ENCODE measurements around the gene FAM219A.

The FAM219A gene

GRCh38 chr9:34400686-34401602 lies 57.4 kb downstream of the FAM219A start:
- DNase-seq (ENCODE audit: low read depth), result no peak

- DNase-seq (ENCODE audit: low read depth), result no peak
Observed at GRCh38 chr9:34400275-34400674, 58.1 kb downstream of the FAM219A start.

GRCh38 chr9:34399729-34400128 lies 58.6 kb downstream of the FAM219A start:
- DNase-seq (ENCODE audit: low read depth), result no peak

GRCh38 chr9:34398875-34399274 lies 59.5 kb downstream of the FAM219A start:
- DNase-seq (ENCODE audit: low read depth), result no peak

- no peak for DNase-seq (ENCODE audit: low read depth)
Observed at GRCh38 chr9:34396276-34397214, 61.8 kb downstream of the FAM219A start.

- no peak for DNase-seq (ENCODE audit: low read depth)
Observed at GRCh38 chr9:34392511-34392910, 65.9 kb downstream of the FAM219A start.

- DNase-seq (ENCODE audit: low read depth), result no peak
Observed at GRCh38 chr9:34387239-34387638, 71.1 kb downstream of the FAM219A start.

GRCh38 chr9:34386656-34387055 lies 71.7 kb downstream of the FAM219A start:
- no peak for DNase-seq (ENCODE audit: low read depth)

GRCh38 chr9:34385561-34386230 lies 72.7 kb downstream of the FAM219A start:
- DNase-seq (ENCODE audit: low read depth), result no peak

GRCh38 chr9:34384368-34385165 lies 73.8 kb downstream of the FAM219A start:
- no peak for DNase-seq (ENCODE audit: low read depth)

GRCh38 chr9:34383904-34384303 lies 74.5 kb downstream of the FAM219A start:
- DNase-seq (ENCODE audit: low read depth), result no peak

- DNase-seq (ENCODE audit: low read depth), result no peak
Observed at GRCh38 chr9:34382879-34383278, 75.5 kb downstream of the FAM219A start.

- DNase-seq (ENCODE audit: low read depth), result no peak
Observed at GRCh38 chr9:34382054-34382453, 76.3 kb downstream of the FAM219A start.

GRCh38 chr9:34381323-34381722 lies 77.0 kb downstream of the FAM219A start:
- no peak for DNase-seq (ENCODE audit: low read depth)

GRCh38 chr9:34380511-34381315 lies 77.7 kb downstream of the FAM219A start:
- DNase-seq (ENCODE audit: low read depth), result peak; percentile 64

GRCh38 chr9:34380034-34380510 lies 78.3 kb downstream of the FAM219A start:
- no peak for DNase-seq (ENCODE audit: low read depth)

- peak; percentile 88 for DNase-seq (ENCODE audit: low read depth)
Observed at GRCh38 chr9:34379334-34380033, 78.9 kb downstream of the FAM219A start.

- no peak for DNase-seq (ENCODE audit: low read depth)
Observed at GRCh38 chr9:34378376-34379060, 79.9 kb downstream of the FAM219A start.

- no peak for DNase-seq (ENCODE audit: low read depth)
Observed at GRCh38 chr9:34377404-34377746, 81.0 kb downstream of the FAM219A start.
